ENCODE measurements around the gene DMGDH. TPM values are rescaled to one million over a fixed set of nuclear protein-coding genes. Genes with fewer than 3 reads are reported as not detected.

DMGDH gene
- total RNA-seq, 1 donor from 2014 or later = 1.1 TPM

DNA sequence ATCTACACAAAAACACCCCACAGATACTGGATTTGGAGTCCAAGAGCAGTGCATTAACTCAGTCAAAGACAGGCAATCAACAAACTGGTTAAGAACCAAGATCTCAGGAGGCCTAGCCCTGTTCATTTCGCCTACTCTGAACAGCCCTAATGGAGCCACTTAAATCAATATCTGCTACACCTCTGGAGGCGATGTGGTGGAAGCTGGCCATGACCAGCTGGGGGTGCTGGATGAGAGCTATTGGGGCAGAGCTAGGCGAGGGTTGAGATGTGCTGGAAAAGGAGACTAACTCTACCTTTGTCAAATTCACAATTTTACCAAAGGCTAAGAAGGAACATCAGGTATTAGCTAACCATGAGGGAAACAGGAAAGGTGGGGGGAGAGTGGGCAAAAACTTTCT lies 61.1 kb downstream of the DMGDH start:
- H3K4me1 Mint-ChIP-seq (ENCODE audit: unreplicated experiment) = no peaks in the 10 kb centered on the region
- peaks cover 6% of the 10 kb centered on the region for H3K9me3 Mint-ChIP-seq (ENCODE audit: unreplicated experiment)
- no peak for DNase-seq (ENCODE audit: extremely low spot score, unreplicated experiment)
- H3K36me3 Mint-ChIP-seq (ENCODE audit: unreplicated experiment) = no peaks in the 10 kb centered on the region
- no peak overlapping the region for H3K4me3 Mint-ChIP-seq (ENCODE audit: unreplicated experiment)
- no peak overlapping the region for H3K27ac Mint-ChIP-seq (ENCODE audit: unreplicated experiment)
- peaks cover 6% of the 10 kb centered on the region for H3K27me3 Mint-ChIP-seq (ENCODE audit: unreplicated experiment)
- TF ChIP-seq, protein P1, sequence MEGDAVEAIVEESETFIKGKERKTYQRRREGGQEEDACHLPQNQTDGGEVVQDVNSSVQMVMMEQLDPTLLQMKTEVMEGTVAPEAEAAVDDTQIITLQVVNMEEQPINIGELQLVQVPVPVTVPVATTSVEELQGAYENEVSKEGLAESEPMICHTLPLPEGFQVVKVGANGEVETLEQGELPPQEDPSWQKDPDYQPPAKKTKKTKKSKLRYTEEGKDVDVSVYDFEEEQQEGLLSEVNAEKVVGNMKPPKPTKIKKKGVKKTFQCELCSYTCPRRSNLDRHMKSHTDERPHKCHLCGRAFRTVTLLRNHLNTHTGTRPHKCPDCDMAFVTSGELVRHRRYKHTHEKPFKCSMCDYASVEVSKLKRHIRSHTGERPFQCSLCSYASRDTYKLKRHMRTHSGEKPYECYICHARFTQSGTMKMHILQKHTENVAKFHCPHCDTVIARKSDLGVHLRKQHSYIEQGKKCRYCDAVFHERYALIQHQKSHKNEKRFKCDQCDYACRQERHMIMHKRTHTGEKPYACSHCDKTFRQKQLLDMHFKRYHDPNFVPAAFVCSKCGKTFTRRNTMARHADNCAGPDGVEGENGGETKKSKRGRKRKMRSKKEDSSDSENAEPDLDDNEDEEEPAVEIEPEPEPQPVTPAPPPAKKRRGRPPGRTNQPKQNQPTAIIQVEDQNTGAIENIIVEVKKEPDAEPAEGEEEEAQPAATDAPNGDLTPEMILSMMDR (IDR thresholded peaks at IDR 0.05) = no peak

DNA sequence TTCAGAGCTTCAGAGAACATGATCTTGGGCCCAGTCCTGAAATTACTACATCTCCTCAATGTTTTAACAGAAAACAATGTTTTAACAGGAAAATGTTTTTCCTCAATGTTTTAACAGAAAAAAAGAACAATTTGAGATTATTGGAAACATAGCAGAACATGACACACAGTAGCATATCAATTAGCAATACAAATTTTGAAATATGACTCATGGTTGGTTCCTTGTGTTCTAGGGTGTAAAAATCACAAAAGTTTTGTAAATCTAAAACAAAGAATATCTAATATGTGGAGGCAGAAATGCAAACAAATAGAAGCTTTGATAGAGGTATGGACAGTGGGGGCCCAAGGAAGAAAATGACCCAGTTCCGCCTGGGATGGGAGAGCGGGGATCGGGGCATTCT lies 61.6 kb downstream of the DMGDH start:
- peaks cover 5% of the 10 kb centered on the region for H3K27me3 Mint-ChIP-seq (ENCODE audit: unreplicated experiment)
- DNase-seq (ENCODE audit: extremely low spot score, unreplicated experiment) = no peak
- no peaks in the 10 kb centered on the region for H3K36me3 Mint-ChIP-seq (ENCODE audit: unreplicated experiment)
- peaks cover 1% of the 10 kb centered on the region for H3K9me3 Mint-ChIP-seq (ENCODE audit: unreplicated experiment)
- TF ChIP-seq, protein P1 (IDR thresholded peaks at IDR 0.05) = no peak
- H3K4me3 Mint-ChIP-seq (ENCODE audit: unreplicated experiment) = no peak overlapping the region
- no peaks in the 10 kb centered on the region for H3K4me1 Mint-ChIP-seq (ENCODE audit: unreplicated experiment)
- no peak overlapping the region for H3K27ac Mint-ChIP-seq (ENCODE audit: unreplicated experiment)

GRCh38 chr5:79005936-79006631 lies 63.4 kb downstream of the DMGDH start:
- TF ChIP-seq, protein P1 (IDR thresholded peaks at IDR 0.05) = no peak
- Mint-ChIP-seq H3K9me3 (ENCODE audit: unreplicated experiment) (no peaks in the 10 kb centered on the region), H3K27me3 (ENCODE audit: unreplicated experiment) (peaks cover 4% of the 10 kb centered on the region), H3K4me3 (ENCODE audit: unreplicated experiment) (no peak overlapping the region), H3K4me1 (ENCODE audit: unreplicated experiment) (peaks cover 17% of the 10 kb centered on the region), H3K36me3 (ENCODE audit: unreplicated experiment) (no peaks in the 10 kb centered on the region), H3K27ac (ENCODE audit: unreplicated experiment) (no peak overlapping the region)
- no peak for DNase-seq (ENCODE audit: extremely low spot score, unreplicated experiment)

- Mint-ChIP-seq H3K4me1 (ENCODE audit: unreplicated experiment) (peaks cover 19% of the 10 kb centered on the region), H3K27ac (ENCODE audit: unreplicated experiment) (no peak overlapping the region), H3K9me3 (ENCODE audit: unreplicated experiment) (no peaks in the 10 kb centered on the region), H3K4me3 (ENCODE audit: unreplicated experiment) (no peak overlapping the region), H3K36me3 (ENCODE audit: unreplicated experiment) (no peaks in the 10 kb centered on the region), H3K27me3 (ENCODE audit: unreplicated experiment) (peaks cover 4% of the 10 kb centered on the region)
- no peak for DNase-seq (ENCODE audit: extremely low spot score, unreplicated experiment)
- TF ChIP-seq, protein P1 (IDR thresholded peaks at IDR 0.05) = no peak
These were observed 64.3 kb downstream of the DMGDH start for GRCh38 chr5:79005151-79005550.

DNA sequence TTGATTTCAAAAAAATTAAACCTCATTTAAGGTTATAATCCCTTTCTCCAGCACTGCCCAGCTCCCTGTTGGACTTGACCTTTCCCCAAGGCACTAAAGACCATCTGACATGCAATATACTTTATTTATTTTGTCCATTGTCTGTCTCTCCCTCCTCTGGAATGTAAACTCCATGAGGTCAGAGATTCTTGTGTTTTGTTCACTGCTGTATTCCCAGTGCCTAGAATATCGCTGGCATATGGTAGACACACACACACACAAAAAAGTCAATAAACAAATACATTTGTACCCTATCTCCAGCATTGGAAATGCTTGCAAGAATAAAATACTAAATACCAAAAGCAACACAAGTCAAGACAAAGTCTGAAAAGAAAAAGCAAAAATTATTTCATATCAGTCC lies 67.1 kb downstream of the DMGDH start:
- TF ChIP-seq, protein P1 (IDR thresholded peaks at IDR 0.05) = no peak
- DNase-seq (ENCODE audit: extremely low spot score, unreplicated experiment) = no peak
- H3K36me3 Mint-ChIP-seq (ENCODE audit: unreplicated experiment) = no peaks in the 10 kb centered on the region

More for the DNA sequence above, 67.1 kb downstream of the DMGDH start:
- Mint-ChIP-seq H3K27me3 (ENCODE audit: unreplicated experiment) (peaks cover 4% of the 10 kb centered on the region), H3K27ac (ENCODE audit: unreplicated experiment) (peak overlapping the region; percentile 85), H3K4me1 (ENCODE audit: unreplicated experiment) (peaks cover 19% of the 10 kb centered on the region), H3K9me3 (ENCODE audit: unreplicated experiment) (no peaks in the 10 kb centered on the region), H3K4me3 (ENCODE audit: unreplicated experiment) (no peak overlapping the region)

Data from osteocyte (in vitro differentiated cells).